CD4-positive, alpha-beta memory T cell (primary cell): Measurements from ENCODE around the gene FNIP1. TPM values are rescaled to one million over a fixed set of nuclear protein-coding genes. Genes with fewer than 3 reads are reported as not detected.

Experiments used
- CTCF ChIA-PET: fragments of 350-600 bp; sonication (Branson Sonifier 250); formaldehyde crosslinking; loops from one replicate; lab custom pipeline; 2021; ENCODE audit warnings: inconsistent platforms; ENCODE audit not compliant: partially characterized antibody; lab: Charles Lee
- POLR2A ChIA-PET: fragments of 350-600 bp; sonication (Branson Sonifier 250); formaldehyde crosslinking; loops from one replicate; lab custom pipeline; 2021; ENCODE audit not compliant: partially characterized antibody; lab: Charles Lee
- DNase-seq, 5 donors: peaks; one replicate each; pipeline versions ENCODE4 v3.0.0 to v3.0.0-alpha.2; 2020 to 2022; ENCODE audit warnings: mixed read lengths in 1 of 5
- H3K27ac ChIP-seq: one replicate; pipeline ENCODE4 v1.7.0; 2013; ENCODE audit warnings: low read depth, low read length
- H3K27me3 ChIP-seq: 2 replicates; pipeline ENCODE4 v1.7.0; 2013; ENCODE audit warnings: mild to moderate bottlenecking, low read length, moderate library complexity; ENCODE audit not compliant: insufficient read depth
- H3K36me3 ChIP-seq: 2 replicates; pipeline ENCODE4 v1.7.0; 2013; ENCODE audit warnings: mild to moderate bottlenecking, low read length, moderate library complexity; ENCODE audit not compliant: insufficient read depth
- H3K4me1 ChIP-seq: 2 replicates; pipeline ENCODE4 v1.7.0; 2013; ENCODE audit warnings: mild to moderate bottlenecking, low read length, moderate library complexity; ENCODE audit not compliant: insufficient read depth
- H3K4me3 ChIP-seq, 2 donors: one replicate each; pipeline ENCODE4 v1.7.0; 2013; ENCODE audit warnings: low read length in 2 of 2, mild to moderate bottlenecking in 1 of 2
- H3K9me3 ChIP-seq, 2 donors: one replicate each; pipeline ENCODE4 v1.7.0; 2013; ENCODE audit warnings: low read length in 2 of 2, control low read depth in 1 of 2; ENCODE audit not compliant: control insufficient read depth in 1 of 2
- H3K27ac Mint-ChIP-seq, 7 donors: one replicate each; pipeline ENCODE4 v1.8.0; 2020 to 2021; ENCODE audit warnings: mixed read lengths in 7 of 7, mild to moderate bottlenecking in 6 of 7, inconsistent platforms in 3 of 7, moderate library complexity in 3 of 7
- H3K27me3 Mint-ChIP-seq, 2 donors: one replicate each; pipeline ENCODE4 v1.8.0; 2020 to 2021; ENCODE audit warnings: mixed read lengths in 2 of 2
- H3K36me3 Mint-ChIP-seq, 2 donors: one replicate each; pipeline ENCODE4 v1.8.0; 2020 to 2021; ENCODE audit warnings: mixed read lengths in 2 of 2, inconsistent platforms in 1 of 2, mild to moderate bottlenecking in 1 of 2
- H3K4me1 Mint-ChIP-seq, 4 donors: one replicate each; pipeline ENCODE4 v1.8.0; 2020 to 2021; ENCODE audit warnings: mixed read lengths in 4 of 4, mild to moderate bottlenecking in 1 of 4
- H3K4me3 Mint-ChIP-seq, 8 donors: one replicate each; pipeline ENCODE4 v1.8.0; 2020 to 2021; ENCODE audit warnings: mixed read lengths in 8 of 8, mild to moderate bottlenecking in 7 of 8, moderate library complexity in 6 of 8, inconsistent platforms in 3 of 8
- H3K9me3 Mint-ChIP-seq, 8 donors: one replicate each; pipeline ENCODE4 v1.8.0; 2020 to 2021; ENCODE audit warnings: mixed read lengths in 8 of 8, mild to moderate bottlenecking in 5 of 8, inconsistent platforms in 3 of 8, moderate library complexity in 1 of 8
- intact Hi-C: fragments of 100-400 bp; cut with micrococcal nuclease; formaldehyde crosslinking; loops from one replicate; pipeline ENCODE4 v1.15.1; 2023
- polyA plus RNA-seq, 2 donors: library from polyadenylated mRNA; unstranded; fragments of 300-500 nt; fragmentation: Illumina TruSeq; gene quantifications; one replicate each; pipeline ENCODE4 v1.2.3, GENCODE V29; 2021
- total RNA-seq, 2 experiments: library from RNA; stranded (reverse); gene quantifications; one replicate each; pipeline ENCODE4 v1.2.3, GENCODE V29; 2021

FNIP1 gene
- total and polyA plus RNA-seq, 4 experiments from 2014 or later: 8.2 to 35.9 (median 23.3) TPM

DNA sequence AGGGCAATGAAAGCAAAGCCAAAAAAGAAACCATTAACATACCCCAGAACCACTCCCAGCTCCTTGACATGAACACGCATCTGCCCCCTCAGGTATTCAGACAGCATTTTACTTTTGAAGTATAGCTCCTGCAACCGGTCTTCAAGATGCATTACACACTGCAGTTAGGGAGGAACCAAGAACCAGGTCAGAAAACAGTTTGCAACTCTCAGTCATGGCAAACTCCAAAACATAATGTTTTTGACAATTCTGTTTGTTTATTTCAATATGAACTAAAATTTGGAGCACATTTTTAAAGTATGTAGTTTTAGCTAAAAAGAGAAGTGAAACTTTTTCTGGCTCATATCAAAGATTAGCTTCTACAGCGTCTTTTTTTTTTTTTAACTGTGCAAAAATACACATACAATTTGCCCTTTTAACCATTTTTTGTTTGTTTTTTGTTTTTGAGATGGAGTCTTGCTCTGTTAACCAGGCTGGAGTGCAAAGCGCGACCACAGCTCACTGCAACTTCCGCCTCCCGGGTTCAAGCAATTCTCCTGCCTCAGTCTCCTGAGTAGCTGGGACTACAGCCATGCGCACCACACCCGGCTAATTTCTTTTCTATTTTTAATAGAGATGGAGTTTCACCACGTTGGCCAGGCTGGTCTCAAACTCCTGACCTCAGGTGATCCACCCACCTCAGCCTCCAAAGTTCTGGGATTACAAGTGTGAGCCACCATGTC, 149.6 kb downstream of the FNIP1 start:
- POLR2A ChIA-PET: no interaction called here
- Histone ChIP-seq H3K4me3 (no peak overlapping the region), H3K4me1 (no peaks in the 10 kb centered on the region), H3K27me3 (no peaks in the 10 kb centered on the region), H3K27ac (no peak overlapping the region), H3K9me3 (no peaks in the 10 kb centered on the region), H3K36me3 (peaks cover 24% of the 10 kb centered on the region)
- H3K4me1 Mint-ChIP-seq: peaks cover 0 to 4% (median 0%) of the 10 kb centered on the region in 4 donors
- H3K9me3 Mint-ChIP-seq: no peaks in the 10 kb centered on the region
- H3K36me3 Mint-ChIP-seq: peaks cover 53 to 55% of the 10 kb centered on the region in 2 donors
- no peak for DNase-seq
- CTCF ChIA-PET: interaction anchor here (0.8 to 0.9 kb wide), 2 partner anchors 58 to 361 kb away, joined by 3 to 4 read pairs; no protein-coding TSS in a partner anchor
- no peak overlapping the region for H3K27ac Mint-ChIP-seq
- H3K4me3 Mint-ChIP-seq: no peak overlapping the region
- H3K27me3 Mint-ChIP-seq: no peaks in the 10 kb centered on the region
- intact Hi-C loops: no loop called here

DNA sequence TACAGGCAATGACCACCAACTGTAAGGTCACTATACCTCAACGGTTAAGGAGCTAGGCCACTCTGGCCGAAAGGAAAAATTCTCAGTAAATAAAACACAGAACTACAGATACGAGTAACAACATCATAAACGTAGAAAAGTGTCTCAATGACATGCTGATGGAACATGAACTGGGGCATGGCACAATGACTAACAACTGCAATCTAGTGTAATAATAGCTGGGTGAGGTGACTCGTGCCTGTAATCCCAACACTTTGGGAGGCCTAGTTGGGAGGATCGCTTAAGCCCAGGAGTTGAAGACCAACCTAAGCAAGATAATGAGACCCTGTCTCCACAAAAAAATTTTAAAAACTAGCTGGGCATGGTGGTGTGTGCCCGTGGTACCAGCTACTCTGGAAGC, 152.0 kb downstream of the FNIP1 start:
- intact Hi-C loops: no loop called here
- POLR2A ChIA-PET: interaction anchor here (1.6 kb wide), 1 partner anchor 9 kb away, joined by 9 read pairs; the partner anchor contains the start of gene RAPGEF6
- Mint-ChIP-seq H3K4me1 (peaks cover 6 to 9% (median 7%) of the 10 kb centered on the region in 4 donors), H3K4me3 (no peak overlapping the region), H3K27ac (peak overlapping the region in 1 of 7 donors; percentile 53), H3K27me3 (no peaks in the 10 kb centered on the region), H3K36me3 (peaks cover 33% of the 10 kb centered on the region in 2 donors), H3K9me3 (no peaks in the 10 kb centered on the region)
- Histone ChIP-seq H3K27me3 (no peaks in the 10 kb centered on the region), H3K9me3 (no peaks in the 10 kb centered on the region), H3K27ac (no peak overlapping the region), H3K36me3 (peaks cover 8% of the 10 kb centered on the region), H3K4me3 (no peak overlapping the region), H3K4me1 (peaks cover 9% of the 10 kb centered on the region)
- CTCF ChIA-PET: no interaction called here
- no peak for DNase-seq

DNA sequence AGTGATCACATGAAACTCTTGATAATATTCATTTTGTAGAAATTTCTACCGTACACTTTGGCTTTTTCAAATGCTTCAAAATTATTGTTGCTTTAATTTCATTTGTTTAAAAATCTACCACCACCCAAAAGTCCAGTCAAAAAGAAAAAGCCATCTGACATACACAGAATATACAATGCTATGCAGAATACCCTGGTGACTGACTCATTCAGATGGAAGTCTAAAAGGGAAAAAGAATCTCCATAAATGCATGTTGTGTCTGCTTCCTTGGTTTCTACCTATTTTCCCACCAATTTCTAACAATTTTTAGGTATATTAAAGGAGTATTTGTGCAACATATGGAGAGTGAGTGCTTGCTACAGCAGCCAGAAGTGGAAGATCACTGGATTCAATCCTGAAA, 152.4 kb downstream of the FNIP1 start:
- H3K27ac Mint-ChIP-seq: peak overlapping the region in 1 of 7 donors; percentile 35
- H3K4me1 Mint-ChIP-seq: peaks cover 8 to 13% (median 10%) of the 10 kb centered on the region in 4 donors
- no peak overlapping the region for H3K27ac ChIP-seq
- peaks cover 9% of the 10 kb centered on the region for H3K4me1 ChIP-seq
- H3K4me3 Mint-ChIP-seq: no peak overlapping the region
- H3K36me3 Mint-ChIP-seq: peaks cover 29% of the 10 kb centered on the region in 2 donors
- H3K9me3 ChIP-seq: no peaks in the 10 kb centered on the region
- no peaks in the 10 kb centered on the region for H3K27me3 Mint-ChIP-seq
- no peaks in the 10 kb centered on the region for H3K9me3 Mint-ChIP-seq
- no peak overlapping the region for H3K4me3 ChIP-seq
- DNase-seq: no peak
- peaks cover 6% of the 10 kb centered on the region for H3K36me3 ChIP-seq
- H3K27me3 ChIP-seq: no peaks in the 10 kb centered on the region
- intact Hi-C loops: no loop called here
- ChIA-PET CTCF (no interaction called here), POLR2A (interaction anchor here (1.6 kb wide), 1 partner anchor 9 kb away, joined by 9 read pairs; the partner anchor contains the start of gene RAPGEF6)

DNA sequence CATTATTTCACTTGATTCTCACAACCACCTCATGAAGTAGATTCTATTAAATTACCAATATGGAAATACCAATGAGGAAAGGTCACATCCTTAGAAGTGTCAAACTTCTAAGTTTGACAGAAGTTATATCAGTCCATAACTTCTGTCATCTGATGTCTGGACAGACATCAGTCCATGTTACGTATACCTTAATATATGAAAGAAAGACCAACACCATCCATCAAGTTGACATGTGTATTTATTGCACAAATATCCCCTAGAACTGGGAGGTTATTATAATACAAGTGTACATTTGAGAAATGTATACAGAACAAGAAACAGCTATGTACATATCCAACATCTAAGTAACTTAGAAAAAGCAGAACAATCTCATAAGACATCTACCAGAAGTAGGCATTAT, 155.3 kb downstream of the FNIP1 start:
- H3K27me3 Mint-ChIP-seq: no peaks in the 10 kb centered on the region
- peaks cover 19 to 20% of the 10 kb centered on the region in 2 donors for H3K36me3 Mint-ChIP-seq
- no peaks in the 10 kb centered on the region for H3K9me3 Mint-ChIP-seq
- no peak for DNase-seq
- no peak overlapping the region for H3K27ac Mint-ChIP-seq
- POLR2A ChIA-PET: interaction anchor here (1.1 kb wide), 1 partner anchor 11 kb away, joined by 3 read pairs; no protein-coding TSS in a partner anchor
- Histone ChIP-seq H3K9me3 (no peaks in the 10 kb centered on the region), H3K27ac (no peak overlapping the region), H3K36me3 (peaks cover 6% of the 10 kb centered on the region), H3K4me1 (peaks cover 13% of the 10 kb centered on the region), H3K27me3 (no peaks in the 10 kb centered on the region), H3K4me3 (no peak overlapping the region)
- intact Hi-C loops: no loop called here
- peaks cover 6 to 20% (median 14%) of the 10 kb centered on the region in 4 donors for H3K4me1 Mint-ChIP-seq
- no peak overlapping the region for H3K4me3 Mint-ChIP-seq
- CTCF ChIA-PET: interaction anchor here (1.3 kb wide), 1 partner anchor 366 kb away, joined by 3 read pairs; no protein-coding TSS in a partner anchor

DNA sequence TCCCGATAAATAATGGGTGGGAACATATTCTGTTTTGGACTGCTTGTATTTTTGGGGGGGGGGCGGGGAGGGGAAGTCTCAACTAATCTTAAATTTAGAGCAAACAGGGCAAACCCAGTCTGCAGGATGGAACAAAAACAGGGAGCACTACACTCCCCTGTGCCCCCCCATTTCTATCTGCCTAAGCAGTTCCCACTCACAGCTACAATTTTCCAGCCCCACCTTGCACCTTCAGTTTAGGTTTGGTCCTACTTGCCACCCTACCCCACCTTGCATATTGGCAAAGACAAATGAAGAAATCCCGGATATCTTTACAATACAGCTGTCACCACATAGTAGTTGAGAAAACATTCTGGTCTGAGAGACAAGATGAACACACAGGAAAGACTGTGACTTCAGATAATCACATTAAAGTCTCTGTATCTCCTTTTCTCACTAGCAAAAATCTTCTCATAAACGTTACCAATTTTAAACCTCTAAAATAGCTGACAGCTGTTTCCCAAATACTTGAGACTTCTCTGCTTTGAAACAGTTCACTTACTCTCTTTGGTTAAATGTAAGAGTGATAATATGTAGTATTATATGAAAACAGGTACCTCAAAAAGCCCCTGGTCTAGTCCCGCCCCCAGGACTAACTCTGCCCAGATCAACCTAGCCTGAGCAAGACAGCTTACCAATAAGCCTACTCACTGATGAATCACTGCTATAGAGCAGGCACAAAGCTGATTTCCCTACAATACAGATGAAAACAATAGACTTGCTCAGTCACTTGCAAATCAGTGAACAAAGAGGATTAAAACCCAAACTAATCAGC, 156.6 kb downstream of the FNIP1 start:
- Mint-ChIP-seq H3K9me3 (no peaks in the 10 kb centered on the region), H3K4me3 (peak overlapping the region in 1 of 8 donors; percentile 11), H3K27ac (peak overlapping the region; percentile 11 to 77 (median 19)), H3K27me3 (no peaks in the 10 kb centered on the region), H3K4me1 (peaks cover 13 to 29% (median 21%) of the 10 kb centered on the region in 4 donors), H3K36me3 (peaks cover 10 to 16% of the 10 kb centered on the region in 2 donors)
- Histone ChIP-seq H3K9me3 (no peaks in the 10 kb centered on the region), H3K4me1 (peaks cover 21% of the 10 kb centered on the region), H3K4me3 (no peak overlapping the region), H3K27ac (no peak overlapping the region), H3K27me3 (no peaks in the 10 kb centered on the region), H3K36me3 (peaks cover 6% of the 10 kb centered on the region)
- peak in 1 of 5 donors; percentile 45 for DNase-seq
- CTCF ChIA-PET: interaction anchor here (1.1 to 1.3 kb wide), 2 partner anchors 10 to 367 kb away, joined by 3 to 4 read pairs; no protein-coding TSS in a partner anchor
- intact Hi-C loops: no loop called here
- POLR2A ChIA-PET: interaction anchor here (1.4 kb wide), 1 partner anchor 156 kb away, joined by 5 read pairs; the partner anchor contains the start of gene FNIP1

DNA sequence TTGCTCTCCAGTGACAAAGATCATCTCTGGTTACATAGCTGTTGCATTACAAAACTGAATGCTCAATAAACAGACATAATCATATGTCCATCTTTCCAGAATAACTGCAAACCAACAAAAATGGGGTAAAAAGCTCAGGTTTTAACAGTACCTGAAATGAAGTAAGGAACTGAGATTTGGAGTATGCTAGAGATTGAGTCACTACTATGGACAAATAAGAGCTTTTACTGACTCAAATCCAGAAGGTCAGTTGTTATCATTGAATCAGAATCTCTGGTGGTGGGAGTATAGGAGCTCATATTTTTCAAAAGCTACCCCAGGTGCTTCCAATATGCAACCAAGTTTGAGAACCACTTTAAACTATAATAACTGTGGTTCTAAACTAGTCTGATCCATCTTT, 157.7 kb downstream of the FNIP1 start:
- Mint-ChIP-seq H3K9me3 (peaks cover 0 to 2% (median 0%) of the 10 kb centered on the region in 8 donors), H3K27ac (peak overlapping the region in 1 of 7 donors; percentile 19), H3K27me3 (no peaks in the 10 kb centered on the region), H3K36me3 (peaks cover 3 to 14% of the 10 kb centered on the region in 2 donors), H3K4me3 (no peak overlapping the region), H3K4me1 (peaks cover 13 to 40% (median 23%) of the 10 kb centered on the region in 4 donors)
- Histone ChIP-seq H3K27me3 (no peaks in the 10 kb centered on the region), H3K4me1 (peaks cover 23% of the 10 kb centered on the region), H3K4me3 (no peak overlapping the region), H3K9me3 (no peaks in the 10 kb centered on the region), H3K36me3 (no peaks in the 10 kb centered on the region), H3K27ac (no peak overlapping the region)
- ChIA-PET POLR2A (interaction anchor here (0.6 to 1.4 kb wide), 2 partner anchors 106 to 157 kb away, joined by 4 to 5 read pairs; partner anchors contain the start of gene FNIP1), CTCF (interaction anchor here (1.2 kb wide), 1 partner anchor 20 kb away, joined by 3 read pairs; no protein-coding TSS in a partner anchor)
- DNase-seq: no peak
- intact Hi-C loops: loop anchor here (10.0 kb wide), 1 partner anchor 474 kb away; the partner anchor contains the start of gene HINT1
